IMR-90 (cell line): ENCODE measurements around the gene ALOX15B.

ENCODE experiments used
- POLR2A ChIP-seq: IDR thresholded peaks from 2 replicates; pipeline ENCODE4 v1.6.1; 2012; ENCODE audit warnings: mild to moderate bottlenecking, low read depth, low read length
- TF ChIP-seq, protein P1 (sequence below): conservative IDR thresholded peaks from 2 replicates; pipeline ENCODE4 v1.5.1; 2012; ENCODE audit warnings: mild to moderate bottlenecking, low read depth, low read length, improper control_type of control experiment
- TF ChIP-seq, protein P2 (sequence below): fragments of 150-350 bp; IDR thresholded peaks from 2 replicates; pipeline ENCODE4 v1.6.1; 2016; ENCODE audit warnings: low read depth, mild to moderate bottlenecking, low read length, moderate library complexity, borderline replicate concordance

DNA sequence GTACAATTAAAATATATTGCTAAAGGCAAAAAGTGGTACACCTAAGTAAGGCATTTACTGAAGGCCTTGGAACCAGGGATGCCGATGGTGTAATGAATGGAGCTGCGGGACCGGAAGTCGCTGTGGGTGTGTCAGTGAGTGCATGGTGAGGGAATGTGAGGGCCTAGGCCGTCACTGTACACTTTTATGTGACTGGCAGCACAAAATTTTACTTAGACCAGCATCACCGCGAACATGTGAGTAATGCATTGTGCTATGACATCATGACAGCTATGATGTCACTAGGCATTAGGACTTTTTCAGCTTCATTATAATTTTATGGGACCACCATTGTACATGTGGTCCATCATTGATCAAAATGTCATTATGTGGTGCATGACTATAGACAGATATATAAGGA lies 14.7 kb downstream of the ALOX15B start:
- TF ChIP-seq, protein P1, sequence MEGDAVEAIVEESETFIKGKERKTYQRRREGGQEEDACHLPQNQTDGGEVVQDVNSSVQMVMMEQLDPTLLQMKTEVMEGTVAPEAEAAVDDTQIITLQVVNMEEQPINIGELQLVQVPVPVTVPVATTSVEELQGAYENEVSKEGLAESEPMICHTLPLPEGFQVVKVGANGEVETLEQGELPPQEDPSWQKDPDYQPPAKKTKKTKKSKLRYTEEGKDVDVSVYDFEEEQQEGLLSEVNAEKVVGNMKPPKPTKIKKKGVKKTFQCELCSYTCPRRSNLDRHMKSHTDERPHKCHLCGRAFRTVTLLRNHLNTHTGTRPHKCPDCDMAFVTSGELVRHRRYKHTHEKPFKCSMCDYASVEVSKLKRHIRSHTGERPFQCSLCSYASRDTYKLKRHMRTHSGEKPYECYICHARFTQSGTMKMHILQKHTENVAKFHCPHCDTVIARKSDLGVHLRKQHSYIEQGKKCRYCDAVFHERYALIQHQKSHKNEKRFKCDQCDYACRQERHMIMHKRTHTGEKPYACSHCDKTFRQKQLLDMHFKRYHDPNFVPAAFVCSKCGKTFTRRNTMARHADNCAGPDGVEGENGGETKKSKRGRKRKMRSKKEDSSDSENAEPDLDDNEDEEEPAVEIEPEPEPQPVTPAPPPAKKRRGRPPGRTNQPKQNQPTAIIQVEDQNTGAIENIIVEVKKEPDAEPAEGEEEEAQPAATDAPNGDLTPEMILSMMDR, result no peak
- TF ChIP-seq, protein P2, sequence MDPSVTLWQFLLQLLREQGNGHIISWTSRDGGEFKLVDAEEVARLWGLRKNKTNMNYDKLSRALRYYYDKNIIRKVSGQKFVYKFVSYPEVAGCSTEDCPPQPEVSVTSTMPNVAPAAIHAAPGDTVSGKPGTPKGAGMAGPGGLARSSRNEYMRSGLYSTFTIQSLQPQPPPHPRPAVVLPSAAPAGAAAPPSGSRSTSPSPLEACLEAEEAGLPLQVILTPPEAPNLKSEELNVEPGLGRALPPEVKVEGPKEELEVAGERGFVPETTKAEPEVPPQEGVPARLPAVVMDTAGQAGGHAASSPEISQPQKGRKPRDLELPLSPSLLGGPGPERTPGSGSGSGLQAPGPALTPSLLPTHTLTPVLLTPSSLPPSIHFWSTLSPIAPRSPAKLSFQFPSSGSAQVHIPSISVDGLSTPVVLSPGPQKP, result no peak
- TF ChIP-seq POLR2A, result no peak
